Measurements from ENCODE around the gene ADSL.
"Not testable (repeated sequence)": the region's sequence is repeated elsewhere in the genome, so short reads cannot be mapped to it uniquely, and the experiment has no call there.

Gene ADSL

DNA sequence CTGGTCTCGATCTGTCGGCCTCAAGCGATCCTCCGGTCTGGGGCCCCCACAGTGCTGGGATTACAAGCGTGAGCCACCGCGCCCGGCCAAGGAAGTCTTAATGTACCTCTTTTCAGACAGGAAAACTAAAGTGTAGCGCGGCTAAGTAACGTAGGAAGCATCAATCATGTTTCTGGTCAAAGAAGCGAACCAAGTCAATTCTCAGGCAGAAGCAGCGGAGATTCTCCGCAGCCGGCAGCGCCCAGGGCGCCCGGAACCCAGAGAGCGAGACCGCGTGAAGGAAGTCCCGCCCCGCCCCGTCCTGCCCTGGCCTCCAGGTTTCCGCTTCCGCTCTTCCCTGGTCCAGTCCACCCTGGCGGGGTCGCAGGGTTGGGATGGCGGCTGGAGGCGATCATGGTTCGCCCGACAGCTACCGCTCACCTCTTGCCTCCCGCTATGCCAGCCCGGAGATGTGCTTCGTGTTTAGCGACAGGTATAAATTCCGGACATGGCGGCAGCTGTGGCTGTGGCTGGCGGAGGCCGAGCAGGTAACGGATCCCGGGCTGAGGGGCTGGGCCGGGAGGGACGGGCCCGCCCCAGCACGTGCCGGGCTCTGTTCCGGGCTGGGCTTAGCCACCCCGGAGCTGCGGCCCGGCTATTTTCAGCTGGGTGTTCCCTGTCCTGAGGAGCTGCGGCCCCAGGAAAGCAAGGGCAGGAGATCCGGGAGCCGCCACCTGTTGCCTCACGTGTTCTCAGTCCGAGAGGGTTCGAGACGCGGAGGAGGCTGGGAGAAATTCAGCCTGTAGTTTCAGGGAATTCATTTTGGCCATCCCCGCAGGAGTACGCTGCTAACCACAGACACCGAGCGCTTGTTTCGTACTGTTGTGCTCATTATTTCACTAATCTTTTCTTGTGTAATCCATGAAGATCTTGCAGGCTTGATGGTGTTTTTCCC is at the start of gene ADSL:
Gene ADSL, plus strand, starts transcription at position 316 of the 934 bp plus-strand sequence. Its CDS starts 59 bp downstream, at position 375.
- peak; percentile 96 for DNase-seq

DNA sequence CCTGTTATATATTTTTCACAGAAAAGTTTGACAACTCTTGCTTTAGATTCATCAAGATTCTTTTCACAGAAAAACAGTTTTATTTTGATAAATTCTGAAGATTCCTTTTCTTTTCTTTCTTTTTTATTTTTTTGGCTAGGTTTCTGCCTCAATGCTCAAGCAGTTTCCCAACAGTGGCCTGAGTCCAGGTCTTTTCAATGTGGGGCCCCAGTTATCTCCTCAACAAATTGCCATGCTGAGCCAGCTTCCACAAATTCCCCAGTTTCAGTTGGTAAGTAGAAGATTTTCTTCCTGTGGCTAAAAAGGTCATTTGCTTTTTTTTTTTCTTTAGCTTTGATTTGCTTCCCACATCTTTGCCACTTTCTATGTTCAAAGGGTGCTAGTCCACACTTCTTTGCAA is 46.0 kb upstream of the ADSL start:
- no peak for DNase-seq

DNA sequence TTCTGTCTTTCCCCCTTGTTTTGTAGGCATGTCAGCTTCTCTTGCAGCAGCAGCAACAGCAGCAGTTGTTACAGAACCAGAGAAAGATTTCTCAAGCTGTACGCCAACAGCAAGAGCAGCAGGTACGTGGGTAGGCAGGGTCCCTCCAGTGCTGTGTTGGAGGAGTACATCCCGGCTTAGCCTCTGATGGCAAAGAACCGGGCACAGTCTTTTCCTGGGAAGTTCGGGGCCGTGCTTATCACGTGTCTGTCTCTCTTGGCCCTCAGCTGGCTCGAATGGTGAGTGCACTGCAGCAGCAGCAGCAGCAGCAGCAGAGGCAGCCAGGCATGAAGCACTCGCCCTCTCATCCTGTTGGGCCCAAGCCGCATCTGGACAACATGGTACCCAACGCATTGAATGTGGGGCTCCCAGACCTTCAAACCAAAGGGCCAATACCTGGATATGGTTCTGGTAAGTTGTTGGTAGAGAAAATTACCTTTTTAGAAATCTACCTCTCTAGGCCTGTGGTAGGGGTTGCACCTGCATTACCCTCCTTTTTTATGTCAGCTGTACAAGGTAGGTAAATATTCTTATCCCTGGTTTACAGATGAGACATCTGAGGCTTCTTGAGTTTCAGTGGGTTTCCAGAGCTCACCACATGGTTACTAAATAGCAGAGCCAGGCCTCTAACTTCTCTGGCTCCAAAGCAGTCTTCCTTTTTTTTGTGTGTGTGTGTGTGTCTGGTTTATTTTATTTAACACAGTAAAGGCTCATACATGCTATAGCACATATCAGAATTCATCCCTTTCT is 45.2 kb upstream of the ADSL start:
- no peak for DNase-seq

DNA sequence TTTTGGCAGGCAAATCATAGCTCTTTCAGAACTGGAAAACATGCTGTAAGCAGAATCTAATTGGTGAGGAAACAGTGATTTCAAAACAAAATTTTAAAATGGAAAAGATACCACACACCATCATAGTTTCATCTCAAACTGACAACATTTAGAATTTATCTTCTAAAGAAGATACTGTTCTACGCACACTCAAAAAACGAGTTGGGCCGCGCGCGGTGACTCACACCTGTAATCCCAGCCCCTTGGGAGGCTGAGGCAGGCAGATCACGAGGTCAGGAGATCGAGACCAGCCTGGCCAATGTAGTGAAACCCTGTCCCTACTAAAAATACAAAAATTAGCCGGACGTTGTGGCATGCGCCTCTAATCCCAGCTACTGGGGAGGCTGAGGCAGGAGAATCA is 44.2 kb upstream of the ADSL start:
- no peak for DNase-seq

DNA sequence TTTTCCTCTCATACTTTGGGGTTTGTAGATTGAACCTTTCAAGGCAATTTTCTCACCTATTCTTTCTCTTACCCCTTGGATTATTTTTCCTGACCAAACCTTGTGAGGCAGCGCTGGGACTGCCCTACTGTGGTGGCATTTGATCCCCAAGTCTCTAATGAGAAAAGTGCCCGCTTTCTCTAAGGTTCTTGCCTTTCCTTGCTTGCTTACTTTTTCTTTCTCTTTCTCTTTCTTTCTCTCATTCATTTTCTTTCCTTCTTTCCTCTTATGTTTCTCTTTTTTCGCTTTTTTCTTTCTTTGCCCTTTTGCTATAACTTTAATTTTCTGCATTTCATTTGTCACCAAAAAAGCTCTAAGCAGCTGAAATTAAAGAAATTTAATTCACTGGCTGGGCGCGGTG is 40.7 kb upstream of the ADSL start:
- no peak for DNase-seq

DNA sequence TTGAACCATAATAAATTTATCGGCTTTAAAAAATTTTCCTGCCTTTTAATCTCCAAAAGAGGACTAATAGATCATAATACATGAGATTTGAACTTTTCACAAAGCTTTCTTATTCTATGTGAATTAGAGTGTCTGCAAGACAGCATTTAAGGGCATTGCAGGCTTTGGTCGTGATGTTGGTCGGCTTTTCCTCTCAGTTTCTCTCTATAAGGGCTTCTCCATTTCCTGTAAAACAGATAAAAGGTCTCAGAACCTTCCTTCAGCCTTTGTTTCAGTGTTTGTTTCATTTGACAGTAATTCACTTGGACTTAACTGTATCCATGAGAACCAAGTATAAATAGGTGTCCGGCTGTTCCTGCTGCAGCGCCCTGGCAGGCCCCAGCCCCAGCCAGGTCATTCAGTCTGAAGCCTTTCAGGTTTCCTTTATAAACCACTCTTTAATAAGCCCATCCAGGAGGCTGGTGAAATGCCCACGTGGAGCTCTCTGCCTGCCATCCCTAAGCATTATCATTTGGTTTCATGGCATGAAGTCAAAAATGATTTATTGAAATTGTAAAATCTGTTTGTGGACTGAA is 37.2 kb upstream of the ADSL start:
- peak; percentile 20 for DNase-seq

DNA sequence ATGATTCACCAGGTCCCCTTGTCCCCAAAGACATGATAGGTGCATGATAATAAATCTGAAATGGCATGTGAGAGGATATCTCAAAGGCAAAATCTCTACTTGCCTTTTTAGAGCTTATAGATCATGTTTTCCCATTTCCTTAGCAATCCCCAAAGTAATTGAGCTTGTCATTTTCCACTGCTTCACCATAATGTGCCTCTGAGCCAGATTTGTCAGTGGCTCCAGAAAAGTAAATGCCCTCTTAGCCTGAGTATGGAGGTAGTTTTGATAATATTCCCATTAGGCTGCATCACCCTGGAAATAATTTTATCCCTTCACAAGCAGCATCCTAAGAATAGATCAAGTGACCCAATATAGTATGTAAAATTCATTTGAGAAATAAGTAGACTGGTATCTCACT is 36.7 kb upstream of the ADSL start:
- peak; percentile 8 for DNase-seq

DNA sequence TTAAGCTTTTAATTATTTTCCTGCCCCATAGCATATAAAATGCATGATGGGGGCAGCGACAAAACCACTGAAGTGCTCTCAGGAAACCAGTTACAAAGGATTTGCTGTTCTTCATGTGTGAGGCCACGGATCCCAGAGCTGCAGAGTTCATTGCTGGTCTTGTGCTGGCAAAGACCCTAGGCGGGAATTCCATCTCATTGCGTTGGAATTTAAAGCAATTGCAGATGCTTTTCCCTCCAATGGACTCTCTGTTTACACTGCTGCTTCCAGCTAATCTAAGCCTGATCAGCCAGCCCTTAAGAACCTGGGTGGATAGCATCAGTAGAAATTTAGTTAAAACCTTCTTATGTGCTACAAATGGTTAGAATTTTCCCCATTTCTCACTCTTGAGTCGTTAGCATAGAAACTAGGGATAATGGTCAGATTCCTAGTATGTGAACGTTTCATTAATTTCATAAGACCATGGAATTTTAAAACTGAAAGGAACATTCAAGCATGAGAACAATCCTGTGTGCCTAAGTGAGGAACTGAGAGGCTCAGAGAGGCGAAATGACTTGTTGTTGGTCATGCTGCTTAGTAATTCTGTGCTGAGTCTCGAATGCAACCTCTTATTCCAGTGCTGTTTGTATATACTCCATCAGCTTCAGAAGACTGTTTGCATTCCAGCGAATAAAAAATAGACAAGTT is 36.1 kb upstream of the ADSL start:
- peak; percentile 80 for DNase-seq

DNA sequence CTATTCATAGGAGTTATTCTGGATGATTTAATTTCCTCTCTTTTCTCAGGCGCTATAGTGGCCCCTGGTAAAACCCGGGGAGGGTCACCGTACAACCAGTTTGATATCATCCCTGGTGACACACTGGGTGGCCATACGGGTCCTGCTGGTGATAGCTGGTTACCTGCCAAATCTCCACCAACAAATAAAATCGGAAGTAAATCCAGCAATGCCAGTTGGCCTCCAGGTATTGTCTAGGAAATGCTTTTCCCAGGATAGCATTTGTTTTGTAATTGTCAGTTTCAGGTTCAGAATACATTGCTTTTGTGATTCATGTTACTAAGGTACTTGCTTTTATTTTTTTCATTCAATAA is 35.6 kb upstream of the ADSL start:
- DNase-seq, result no peak

DNA sequence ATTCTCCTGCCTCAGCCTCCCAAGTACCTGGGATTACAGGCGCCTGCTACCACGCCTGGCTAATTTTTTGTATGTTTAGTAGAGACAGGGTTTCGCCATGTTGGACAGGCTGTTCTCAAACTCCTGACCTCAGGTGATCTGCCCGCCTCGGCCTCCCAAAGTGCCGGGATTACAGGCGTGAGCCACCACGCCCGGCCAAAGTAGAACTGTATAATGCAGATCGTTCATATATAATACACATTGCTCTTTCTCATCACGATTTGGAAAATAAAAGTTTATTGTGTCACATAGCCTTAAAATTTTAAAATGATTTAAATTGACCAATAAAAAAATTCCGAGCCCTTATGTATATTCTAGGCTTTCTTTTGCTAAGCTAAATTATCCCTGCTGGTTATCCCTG is 34.7 kb upstream of the ADSL start:
- not testable (repeated sequence) for DNase-seq

DNA sequence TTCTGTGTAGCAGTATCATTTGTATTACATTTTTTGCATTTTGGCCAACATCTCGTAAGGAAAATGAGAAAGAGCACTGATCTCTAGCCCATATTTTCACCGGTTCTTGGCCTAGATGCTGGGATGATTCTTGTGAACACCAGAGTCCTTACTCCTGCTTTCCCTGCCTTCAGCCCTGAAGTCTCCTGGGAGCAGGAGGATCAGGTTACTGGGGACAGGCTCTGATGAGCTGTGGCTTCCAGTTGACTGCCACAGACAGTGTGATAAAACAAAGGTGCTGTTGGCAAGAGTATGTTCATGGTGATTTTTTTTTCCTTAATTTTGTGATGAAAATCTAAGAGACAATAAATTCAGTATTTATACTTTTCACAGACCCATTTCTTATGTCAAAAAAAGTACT is 34.2 kb upstream of the ADSL start:
- no peak for DNase-seq

DNA sequence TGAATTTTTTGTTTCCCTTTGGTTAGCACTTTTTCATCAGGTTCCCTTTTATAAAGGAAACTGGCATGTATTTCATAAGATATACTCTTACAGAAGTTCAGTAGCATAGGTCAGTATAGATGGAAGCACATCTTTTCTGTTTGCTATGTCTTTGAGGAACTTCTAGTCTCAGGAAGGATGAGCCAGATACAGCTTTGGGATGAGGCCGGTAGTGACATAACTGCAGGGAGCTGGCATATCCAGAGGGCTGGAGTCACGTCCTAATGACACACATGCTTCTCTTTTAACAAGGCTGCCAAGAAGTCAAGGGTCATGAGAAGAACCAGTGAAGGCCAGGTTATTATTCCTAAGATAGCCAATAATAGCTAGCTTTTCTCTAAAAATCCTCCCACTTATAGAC is 33.3 kb upstream of the ADSL start:
- no peak for DNase-seq

DNA sequence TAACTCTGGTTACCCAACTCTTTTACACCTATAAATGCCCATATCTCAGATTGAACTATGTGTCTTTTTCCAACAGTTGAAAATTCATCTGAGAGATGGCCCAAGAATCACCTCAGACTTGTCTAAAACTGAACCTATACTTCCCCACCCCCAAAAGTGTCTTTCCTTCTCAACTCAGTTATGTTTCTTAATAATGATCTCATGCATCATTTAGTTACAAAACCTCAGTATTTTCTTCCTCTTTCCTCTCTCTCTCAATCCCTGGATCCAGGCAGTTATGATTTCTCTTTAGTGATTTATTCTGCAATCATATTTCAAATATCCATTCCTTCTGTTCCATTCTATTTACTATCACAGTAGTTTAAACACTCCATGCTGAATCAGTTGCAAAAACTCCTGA is 32.3 kb upstream of the ADSL start:
- no peak for DNase-seq

DNA sequence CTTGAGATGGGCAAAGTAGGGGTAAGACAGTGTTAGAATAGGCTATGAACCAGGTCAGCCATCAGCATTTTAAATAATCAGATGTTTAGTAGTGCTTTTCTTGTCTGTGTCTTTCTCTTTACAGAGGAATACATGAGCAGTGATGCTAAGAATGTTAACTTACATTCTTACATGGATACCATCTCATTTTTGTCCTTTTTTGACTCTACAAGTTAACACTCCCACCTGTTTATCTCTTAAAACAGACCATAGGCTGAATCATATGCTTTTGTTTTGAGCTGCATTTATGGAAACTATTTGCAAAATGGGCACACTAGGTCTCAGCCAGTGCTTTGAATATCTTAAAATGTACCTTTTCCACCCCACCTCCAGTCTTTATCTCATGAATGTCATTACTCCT is 25.6 kb upstream of the ADSL start:
- no peak for DNase-seq

DNA sequence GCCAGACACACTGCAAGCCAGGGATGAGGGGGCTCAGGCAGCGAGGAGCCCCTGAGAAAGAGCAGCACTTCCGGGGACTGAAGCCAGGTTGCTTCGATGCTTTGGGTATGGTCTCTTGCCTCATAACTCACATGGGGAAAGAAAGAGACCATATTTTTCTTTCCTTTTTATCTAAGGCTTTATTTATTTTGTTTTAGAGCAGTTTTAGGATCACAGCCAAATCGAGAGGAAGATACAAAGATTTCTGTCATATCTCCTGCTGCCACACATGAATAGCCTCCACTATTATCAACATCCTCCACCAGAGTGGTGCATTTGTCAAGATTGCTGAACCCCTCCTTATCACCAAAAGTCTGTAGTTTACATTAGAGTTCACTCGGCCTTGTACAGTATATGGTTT is 24.3 kb upstream of the ADSL start:
- DNase-seq, result no peak

DNA sequence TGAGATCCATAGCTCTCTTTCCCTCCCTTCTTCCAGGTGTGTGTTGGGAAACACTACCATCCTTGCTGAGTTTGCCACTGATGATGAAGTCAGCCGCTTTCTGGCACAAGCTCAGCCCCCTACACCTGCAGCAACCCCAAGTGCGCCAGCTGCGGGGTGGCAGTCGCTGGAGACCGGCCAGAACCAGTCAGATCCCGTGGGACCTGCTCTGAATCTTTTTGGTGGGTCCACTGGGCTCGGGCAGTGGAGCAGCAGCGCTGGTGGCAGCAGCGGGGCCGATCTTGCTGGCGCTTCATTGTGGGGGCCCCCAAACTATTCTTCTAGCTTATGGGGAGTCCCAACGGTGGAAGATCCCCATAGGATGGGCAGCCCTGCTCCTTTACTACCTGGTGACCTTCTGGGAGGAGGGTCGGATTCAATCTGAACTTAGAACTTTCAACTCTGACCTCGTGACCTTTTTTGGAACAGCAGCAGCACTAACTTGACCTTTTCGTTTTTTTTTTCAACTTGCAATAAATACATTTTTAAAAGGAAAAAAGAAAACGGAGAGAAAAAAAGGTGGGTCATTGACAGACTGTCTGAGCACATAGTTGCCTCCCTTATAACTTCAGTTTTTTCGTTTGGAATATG is 23.4 kb upstream of the ADSL start:
- no peak for DNase-seq

DNA sequence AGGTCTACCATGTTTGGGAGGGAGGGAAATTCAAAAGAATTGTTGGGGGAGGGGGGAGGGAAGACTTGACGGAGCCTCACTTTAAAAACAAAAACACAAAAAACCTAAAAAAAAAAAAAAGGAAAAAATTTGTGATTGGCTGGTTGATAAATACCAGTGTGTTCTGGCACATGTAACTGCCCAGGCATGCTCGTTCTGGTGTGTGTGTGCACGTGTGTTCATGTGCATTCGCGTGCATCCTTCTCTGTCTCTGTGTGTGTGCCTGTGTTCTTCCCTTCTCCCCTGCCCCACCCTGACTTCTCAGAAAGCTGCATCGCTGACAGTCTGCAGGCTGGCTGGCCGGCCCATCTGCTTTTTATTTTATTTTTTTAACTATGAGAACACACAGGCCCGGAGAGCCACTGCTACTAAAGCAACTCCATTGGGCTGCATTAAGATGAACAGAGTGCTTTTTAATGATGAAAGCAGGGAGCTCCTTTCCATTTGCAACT is 22.6 kb upstream of the ADSL start:
- peak; percentile 36 for DNase-seq

DNA sequence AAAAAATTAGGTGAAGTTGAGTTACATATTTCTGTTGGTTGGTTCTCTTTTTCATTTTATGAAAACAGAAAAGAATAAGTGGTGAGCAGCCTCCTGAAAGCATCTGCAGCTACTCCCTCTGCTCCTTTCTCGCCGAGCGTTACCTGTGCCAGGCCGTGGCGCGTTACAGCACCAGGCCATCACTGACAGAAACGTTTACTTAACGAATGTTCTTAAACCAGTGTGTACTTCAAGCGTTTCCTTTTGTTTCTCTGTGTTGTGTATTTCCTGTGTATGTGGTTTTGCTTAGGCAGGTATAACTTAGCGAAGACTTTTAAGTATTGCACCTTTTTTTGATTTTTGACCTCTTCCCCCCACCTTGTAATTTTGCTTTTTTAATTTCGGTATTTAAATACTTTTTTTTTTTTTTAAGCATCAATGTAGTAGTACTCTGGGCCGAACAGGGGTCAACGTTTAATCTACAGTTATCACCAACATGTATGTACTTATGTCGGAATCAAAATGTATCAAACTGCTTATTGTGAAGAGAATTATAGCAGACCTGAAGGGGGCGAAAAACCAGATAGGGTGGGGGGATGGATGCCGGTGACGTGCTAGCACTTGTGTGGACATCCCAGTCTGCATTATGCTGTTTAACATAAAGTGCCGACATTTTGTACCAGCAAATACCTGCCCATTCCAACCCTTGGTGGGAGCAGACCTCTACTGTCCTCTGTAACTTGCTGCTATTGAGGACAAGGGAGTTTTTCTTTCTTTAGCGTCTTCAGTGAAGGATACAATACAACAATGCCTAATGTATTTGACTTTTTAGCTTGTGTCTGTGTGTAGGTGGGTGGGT is 21.6 kb upstream of the ADSL start:
- no peak for DNase-seq

DNA sequence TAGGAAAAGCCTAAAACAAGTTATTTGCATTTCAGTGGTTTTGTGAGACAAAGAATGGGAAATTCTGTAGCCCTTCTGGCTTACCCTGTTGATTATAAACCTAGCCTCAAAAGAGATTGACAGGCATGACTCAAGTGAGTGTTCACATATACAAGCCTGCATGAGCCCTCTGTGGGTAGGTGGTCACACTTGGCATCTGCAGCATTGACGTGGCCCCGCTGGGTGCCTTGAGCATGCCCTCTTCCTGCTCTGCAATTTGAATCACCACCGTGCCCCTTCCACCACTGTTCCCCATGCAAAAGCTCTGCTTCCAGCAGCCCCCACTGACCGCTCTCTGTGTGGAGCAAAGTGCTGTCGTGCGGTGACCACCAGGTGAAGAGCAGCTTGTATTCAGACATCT is 21.0 kb upstream of the ADSL start:
- no peak for DNase-seq

DNA sequence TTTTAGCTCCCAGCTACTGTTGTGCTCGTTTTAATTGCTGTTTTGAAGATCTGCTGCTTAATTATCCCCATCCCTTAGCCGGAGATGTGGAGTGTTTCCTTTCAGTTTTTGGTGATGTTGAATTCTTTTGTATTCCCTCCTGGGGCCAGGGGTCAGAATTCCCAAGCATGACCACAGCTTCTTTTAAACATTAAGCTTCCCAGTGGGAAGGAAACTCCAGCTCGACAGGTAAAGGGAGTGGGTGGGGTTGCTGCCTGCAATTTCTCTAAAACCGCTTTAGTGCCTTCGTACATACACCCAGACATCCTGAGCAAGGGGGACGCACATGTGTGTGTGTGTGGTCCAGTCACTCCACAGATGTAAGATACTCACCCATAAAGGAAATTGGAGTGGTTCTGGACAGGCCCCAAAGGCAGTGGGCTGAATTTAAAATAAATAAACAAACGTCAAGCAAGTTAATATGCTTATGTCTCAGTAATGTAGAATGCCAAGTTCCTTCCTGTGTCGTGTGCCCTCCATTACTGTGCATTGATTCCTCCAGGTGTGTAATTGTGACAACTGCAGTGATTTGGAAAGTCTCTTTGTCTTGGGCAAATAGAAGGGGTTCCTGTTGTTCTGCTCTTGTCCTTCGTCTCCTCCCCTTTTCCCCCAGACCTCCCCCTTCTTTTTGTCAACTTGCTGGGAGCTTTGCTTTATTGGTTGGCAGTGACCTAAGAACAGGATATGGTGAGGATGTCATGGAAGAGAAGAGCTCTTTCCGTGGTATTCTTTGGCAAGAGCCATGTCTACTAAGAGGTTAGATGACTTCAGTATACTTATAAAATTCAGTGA is 19.2 kb upstream of the ADSL start:
- DNase-seq, result peak; percentile 25

Measured in eye (tissue), 1 donor.